NCI-H2196 (cell line): ENCODE results near the gene INIP.
A peak's percentile ranks its signal among the peaks of the same experiment; 100 is the strongest.

ENCODE experiments used
- DNase-seq: peaks from one replicate; lab custom pipeline; 2025; ENCODE audit not compliant: unreplicated experiment; lab: John Stamatoyannopoulos, UW

INIP gene, protein sequence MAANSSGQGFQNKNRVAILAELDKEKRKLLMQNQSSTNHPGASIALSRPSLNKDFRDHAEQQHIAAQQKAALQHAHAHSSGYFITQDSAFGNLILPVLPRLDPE

DNA sequence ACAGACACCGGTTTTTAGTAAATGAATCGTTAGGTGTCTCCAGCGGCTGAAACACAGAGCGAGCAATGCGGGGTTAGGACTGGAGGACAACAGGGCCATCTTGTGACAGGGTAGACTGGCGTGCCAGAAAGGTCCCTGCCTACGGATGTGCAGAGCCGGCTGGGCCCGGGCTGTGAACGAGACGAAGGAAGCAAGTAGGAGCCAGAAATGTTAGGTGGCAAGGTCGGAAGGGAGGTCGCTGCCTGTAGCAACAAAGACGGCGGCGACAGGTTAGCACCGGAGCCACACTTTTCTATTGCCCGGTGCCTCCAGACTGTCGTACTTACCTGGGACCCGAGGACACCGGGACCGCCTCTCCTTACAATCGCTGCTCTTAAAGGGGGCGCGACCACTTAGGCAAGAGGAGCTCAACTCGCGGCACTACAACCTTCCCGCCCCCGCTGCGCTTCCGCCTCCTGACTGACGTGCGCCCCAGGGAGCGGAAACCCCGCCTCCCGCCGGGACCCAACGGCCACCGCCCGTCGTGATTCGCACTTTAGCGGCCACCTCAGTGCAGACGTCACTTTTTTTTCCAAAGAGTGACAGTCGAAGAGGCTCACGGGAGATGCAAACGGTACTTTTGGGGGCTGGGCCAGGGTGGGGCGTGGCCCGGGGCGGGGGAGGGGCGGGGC lies at the start of gene INIP:
INIP (minus strand) TSS at position 457 of the 671 bp plus-strand sequence. CDS start 1,632 bp downstream, outside the sequence.
- peak; percentile 97 for DNase-seq

DNA sequence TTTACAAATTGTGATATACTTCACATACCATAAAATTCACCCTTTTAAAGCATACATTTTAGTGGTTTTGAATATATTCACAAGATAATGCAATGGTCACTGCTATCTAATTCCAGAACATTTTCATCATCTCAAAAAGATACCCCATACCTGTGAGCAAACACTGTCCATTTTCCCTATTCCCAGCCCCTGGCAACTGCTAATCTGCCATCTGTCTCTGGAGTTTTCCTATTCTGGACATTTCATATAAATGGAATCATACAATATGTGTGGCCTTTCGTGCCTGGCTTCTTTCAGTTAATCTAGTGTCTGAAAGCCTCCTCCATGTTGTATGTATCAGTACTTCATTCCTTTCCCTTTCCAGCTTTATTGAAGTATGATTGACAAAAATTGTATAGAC lies 47.4 kb upstream of the INIP start:
- no peak for DNase-seq

DNA sequence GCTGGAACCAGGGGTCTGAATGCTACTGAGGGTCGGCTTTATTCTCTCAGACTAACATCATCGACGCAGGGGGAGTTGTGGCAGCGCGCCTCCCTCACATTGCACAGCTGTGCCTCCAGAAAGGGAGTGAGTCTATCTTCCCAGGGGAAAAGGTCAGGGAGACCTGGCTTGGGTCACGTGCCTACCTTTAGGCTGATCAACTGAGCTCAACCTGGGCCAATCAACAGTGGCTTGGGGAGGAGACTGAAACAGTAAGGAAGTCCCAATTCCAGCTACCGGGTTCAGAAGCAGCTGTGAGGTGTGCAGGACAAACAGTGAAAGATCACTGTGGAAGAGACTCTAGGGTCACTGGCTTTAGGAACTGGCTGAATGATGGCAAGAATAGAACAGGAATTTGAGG lies 46.9 kb upstream of the INIP start:
- DNase-seq = no peak

DNA sequence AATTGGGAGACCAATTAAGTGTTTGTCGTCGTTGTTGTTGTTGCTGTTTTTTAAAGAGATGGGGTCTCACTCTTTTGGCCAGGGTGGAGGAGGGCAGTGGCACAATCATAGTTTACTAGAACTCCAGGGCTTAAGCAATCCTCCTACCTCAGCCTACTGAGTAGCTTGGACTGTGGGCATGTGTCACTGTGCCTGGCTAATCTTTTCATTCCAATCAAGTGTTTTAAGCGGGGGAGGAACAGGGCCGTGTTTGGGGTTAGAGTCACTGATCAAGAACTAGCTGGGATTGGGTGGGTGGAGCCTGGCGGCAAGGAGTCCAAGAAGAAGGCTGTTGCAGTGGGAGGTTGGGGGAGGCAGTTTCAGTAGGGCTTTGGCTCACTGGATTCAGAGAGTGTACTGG lies 46.4 kb upstream of the INIP start:
- DNase-seq = no peak

DNA sequence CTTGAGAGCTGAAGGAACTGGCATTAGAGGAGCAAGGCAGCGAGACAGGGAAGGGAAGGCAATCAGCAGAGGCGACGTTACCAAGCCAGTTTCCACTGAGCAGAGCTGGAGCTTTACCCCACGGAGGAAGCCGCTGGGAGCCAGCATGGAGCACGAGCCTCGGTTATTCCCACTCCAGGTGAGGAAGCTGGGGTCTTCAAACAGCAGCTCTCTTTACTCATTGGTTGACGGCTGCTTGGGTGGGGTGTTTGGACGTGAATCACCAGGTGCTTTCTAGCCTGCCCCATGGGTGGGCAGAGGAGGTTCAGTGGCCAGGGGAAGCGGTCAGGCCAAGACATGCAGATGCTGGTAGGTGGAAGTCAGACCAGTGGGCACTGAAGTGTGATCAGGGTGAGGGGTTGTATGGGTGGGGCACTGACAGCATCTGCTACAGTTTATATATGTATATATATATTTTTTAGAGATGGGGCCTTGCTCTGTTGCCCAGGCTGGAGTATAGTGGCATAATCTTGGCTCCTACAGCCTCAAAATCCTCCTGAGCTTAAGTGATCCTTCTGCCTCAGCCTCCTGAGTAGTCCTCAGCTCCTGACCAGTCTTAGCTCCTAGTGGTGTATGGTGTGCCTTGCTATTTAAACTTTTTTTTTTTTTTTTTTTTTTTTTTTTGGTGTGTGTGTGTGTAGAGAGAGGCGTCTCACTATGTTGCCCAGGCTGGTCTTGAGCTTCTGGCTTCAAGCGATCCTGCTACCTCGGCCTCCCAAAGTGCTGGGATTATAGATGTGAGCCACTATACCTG lies 45.0 kb upstream of the INIP start:
- DNase-seq = no peak

DNA sequence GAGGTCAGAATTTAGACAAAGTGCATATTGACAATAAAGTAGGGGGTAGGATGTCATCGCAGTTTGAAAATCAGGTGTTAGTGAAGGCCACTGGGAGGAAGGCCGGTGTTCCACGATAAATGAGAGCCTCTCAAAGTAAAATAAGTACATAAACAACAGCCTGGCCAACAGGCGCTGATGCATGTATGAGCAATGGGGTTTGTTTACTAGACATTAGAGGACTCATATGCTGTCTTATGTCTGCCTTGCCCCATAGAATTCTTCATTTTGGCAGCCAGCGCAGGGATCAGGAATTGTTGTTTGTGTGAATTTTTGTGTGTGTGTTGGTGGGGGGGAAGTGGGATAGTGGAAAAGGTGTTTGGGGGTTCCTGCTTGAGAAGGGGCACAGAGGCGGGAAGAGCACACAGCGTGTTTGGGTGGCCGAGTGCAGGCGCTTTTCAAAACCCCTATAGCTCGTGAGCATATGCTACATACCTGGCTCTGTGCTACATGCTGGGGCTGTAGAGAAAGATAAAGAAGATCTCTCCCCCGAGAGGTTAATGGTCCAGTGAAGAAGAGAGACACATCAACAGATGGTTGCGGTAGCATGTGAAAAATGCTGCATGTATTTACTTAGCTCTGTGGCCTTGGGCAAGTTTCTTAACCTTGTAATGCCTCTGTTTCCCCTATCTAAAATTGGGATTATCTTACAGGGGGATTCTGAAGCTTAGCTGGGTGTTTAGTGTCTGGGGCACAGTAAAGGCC lies 44.2 kb upstream of the INIP start:
- no peak for DNase-seq

DNA sequence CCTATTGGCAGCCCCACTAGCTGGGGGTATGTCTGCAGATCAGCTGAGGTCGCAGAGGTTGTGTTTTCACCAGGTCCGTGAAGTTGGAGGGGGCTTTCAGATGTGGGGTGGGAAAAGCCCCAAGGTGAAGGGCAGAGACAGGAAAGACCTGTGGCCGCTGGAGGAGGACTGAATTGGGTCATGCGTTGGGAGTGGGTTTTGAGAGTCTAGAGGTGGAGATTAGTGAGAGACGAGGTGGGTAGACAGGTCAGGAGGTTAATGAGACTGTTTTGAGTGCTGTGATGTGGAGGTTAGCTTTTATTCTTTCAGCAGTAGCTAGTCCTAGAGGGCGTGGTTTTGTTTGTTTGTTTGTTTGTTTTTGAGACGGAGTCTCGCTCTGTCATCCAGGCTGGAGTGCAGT lies 42.9 kb upstream of the INIP start:
- no peak for DNase-seq

DNA sequence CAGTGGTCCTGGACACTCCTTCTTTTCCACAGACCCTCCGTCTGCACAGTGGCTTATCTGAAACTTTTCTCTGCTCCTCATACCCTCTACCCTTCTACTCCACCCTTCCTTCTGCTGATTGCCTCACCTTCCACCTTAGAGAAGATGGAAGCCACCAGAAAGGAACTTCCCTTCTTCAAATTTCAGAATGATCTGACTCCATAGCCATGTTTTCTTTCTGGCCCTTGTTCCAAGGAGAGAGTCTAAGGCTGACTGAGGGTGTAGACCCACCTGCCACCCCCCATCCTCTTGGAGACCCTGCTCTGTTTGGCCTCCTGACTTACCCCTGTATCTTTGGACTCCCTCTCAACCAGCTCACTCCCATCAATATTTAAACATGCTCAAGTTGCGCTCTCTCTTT lies 40.0 kb upstream of the INIP start:
- DNase-seq = no peak

DNA sequence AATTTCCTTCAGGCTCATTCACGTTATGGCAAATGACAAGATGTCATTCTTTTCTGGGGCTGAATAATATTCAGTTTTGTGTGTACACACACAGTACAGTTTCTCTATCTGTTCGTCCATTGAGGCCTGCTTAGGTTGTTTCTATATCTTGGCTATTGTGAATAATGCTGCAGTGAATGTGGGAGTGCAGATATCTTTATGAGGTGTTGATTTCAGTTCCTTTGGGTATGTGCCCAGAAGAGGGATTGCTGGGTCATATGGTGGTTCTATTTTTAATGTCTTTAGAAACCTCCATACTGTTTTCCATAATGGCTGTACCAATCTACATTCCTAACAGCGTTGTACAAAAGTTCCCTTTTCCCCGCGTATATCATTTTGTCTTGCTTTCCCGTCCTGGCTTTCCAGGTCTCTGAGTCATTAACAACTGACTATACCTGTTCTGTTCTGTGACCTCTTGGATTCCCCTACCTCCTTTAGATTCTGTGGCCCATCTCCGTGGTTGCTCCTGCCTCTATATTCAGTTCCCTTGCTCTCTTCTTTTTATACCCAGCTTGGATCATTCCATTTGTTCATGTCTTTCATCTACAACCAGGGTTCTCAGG lies 39.5 kb upstream of the INIP start:
- no peak for DNase-seq

DNA sequence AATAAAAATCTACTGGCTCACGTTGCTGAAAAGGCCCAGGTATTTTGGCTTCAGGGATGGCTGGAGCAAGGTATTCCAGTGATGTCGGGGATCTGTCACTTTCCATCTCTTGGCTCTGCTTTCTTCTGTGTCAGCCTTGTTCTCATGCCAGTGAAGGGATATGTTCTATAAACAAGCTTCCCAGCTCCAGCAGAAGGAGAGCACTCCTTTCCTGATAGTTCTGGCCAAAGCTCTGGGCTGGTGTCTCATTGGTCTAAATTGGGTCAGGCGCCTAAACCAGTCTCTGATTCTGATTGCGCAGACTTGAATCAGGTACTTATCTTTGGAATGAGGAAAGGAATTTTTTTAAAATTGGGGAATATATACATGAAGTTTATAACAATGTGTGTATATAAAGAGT lies 37.8 kb upstream of the INIP start:
- DNase-seq = no peak

DNA sequence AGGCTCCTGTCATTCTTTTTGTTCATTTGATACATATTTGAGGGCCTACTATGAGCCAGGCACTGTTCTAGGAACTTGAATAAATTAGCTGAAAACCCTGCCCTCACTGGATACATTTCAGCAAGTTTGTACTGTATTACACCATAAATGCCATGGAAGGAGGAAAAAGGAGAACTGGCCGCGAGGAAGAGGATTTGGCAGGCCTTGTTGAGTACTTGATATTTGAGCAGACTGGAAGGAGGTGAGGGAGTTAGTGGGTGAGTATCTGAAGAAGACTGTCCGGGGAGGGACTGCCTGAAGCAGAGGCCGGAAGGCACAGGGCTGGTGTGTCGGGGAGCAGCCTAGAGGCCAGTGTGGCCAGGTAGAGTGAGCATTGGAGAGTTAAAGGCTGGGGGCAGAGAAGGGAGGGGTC lies 37.1 kb upstream of the INIP start:
- no peak for DNase-seq

DNA sequence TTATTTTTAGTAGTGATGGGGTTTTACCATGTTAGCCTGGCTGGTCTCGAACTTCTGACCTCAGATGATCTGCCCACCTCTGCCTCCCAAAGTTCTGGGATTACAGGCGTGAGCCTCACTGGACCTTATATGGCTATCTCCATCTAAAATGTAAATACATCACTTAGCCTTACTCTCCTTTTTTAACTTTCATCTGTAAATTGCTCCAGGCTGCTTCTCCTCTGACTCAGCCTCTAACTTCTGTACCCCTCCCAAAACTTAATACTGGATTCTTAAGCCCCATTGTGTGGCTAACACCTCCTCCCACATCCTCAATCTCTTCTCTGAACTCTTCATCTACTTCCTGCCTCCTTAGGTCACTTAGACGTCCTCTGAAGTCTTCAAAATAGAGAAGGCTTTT lies 36.7 kb upstream of the INIP start:
- no peak for DNase-seq

DNA sequence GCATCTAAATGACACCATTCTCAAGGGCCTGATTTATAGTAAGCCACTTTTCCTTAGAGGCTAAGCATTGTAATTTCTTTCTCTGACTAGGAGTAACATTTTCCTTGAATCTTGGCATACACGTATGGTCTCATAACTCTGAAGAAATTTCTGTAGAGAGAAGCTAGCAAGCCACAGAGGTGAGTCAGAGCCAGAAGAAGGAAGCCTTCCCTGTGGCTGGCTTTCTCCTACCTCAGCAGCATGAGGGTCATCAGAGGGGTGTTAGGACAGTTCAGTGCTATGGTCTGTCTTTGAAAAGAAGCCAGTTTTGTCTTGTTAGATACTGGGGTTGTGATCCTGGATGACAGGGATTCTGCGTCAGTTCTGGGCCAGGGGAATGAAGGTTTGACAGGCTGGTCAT lies 35.8 kb upstream of the INIP start:
- no peak for DNase-seq

DNA sequence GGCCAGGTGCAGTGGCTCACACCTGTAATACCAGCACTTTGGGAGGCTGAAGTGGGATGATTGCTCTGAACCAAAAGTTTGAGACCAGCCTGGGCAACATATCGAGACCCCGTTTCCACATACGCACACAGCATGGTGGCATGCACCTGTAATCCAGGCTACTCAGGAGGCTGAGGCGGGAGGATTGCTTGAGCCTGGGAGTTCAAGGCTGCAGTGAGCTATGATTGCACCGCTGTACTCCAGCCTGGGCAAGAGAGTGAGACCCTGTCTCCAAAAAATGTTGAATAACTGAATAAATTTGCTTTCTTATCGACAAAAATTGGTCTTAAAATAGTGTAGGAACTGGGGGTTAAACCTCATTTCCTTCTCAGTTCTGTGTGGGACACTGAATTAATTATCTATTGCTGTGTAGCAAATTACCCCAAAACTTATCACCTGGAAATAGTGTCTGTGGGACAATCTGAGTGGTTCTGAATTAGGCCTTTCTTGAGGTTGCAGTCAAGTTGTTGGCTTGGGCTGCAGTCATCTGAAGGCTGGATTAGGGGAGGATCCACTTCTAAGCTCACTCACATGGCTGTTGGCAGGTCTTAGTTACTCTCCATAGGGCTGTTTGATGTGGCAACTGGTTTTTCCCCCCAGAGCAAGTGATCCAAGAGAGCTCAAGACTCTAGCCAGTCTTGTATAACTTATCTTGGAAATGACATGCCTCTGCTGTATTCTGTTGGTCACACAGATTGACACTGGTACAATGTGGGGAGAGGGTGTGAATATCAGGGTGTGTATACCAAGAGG lies 34.6 kb upstream of the INIP start:
- no peak for DNase-seq

DNA sequence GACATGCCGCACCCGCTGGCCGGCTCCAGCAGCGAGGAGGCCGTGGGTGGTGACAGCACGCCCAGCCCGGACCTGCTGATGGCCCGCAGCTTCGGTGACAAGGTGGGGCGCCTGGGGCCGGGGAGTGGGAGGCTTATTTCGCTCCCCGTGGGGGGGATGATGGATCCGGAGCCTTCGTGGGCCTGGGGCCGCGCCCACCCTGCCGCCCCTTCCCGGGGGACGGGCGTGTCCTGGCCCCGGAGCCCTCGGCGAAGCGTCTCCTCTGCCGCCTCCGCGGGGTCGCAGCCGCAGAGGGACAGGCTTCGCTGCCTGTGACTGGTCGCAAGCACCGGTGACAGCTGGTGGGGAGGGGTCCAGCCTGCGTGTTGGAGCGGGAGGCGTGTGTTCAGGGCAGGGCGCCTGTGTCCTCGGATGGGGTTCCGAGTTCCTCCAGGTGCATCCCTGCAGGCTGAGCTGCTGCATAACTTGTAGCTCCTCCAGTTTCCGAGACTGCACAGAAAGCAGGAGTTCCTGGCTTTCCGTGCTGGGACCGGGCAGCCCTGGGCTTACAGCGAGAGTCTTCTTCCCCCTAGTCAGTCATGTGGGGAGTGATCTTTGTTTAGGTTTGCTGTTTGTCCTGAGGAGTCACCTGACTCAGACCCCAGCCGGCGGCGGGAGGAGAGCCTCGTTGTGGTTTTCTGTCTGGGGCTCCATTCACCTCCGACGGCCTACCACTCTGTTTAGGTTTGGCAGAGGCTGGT lies 33.3 kb upstream of the INIP start:
- peak; percentile 32 for DNase-seq

DNA sequence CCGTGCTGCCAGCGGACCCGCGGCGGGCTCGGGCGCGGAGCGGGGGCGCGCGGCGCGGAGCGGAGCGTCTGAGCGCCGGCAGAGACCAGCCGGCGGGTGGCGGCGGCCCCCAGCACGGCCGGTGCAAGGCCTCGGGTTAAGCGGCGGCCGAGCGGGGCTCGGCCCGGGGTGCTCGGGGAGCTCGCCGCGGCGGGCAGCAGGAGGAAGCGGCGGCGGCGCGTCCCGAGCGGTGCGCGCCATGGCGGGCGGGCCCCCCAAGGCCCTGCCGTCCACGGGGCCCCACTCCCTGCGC lies 32.8 kb upstream of the INIP start:
- DNase-seq = no peak

DNA sequence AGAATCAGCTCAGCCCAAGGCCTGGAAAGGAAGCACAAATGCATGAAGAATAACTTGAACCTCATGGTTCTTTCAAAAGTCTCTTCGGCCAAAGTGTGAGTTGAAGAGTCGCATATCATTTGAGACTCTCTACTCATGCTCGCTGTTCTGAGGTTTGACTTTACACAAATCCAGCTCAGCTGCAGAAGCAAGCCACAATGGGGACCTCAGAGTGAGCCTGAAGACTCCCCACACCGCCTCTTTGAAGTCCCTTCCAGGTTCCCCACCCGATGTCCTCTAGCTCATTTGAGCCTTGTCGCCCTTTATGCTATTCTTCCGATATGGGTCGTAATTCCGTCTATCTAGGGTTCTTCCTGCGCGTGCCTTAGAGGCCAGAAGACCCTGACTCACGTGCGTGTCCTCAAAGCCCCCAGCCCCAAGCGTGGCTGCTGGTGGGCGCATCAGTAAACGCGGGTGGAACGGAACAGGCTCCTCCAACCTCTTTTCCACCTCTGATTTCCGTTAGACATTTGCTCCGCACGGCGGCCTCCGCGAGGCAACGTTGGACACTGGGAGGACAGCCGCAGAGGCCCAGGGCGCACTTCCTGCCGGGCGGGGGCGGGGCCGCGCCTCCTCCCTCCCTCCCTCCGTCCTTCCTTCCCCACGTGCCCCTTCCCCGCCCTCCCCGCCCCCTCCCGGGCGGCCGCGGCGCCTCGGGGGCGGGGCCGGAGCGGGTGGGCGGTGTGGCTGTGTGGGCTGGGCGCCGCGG lies 32.3 kb upstream of the INIP start, which contains the start of gene SNX30:
SNX30 (plus strand) TSS at position 745 of the 748 bp plus-strand sequence. CDS start 242 bp downstream, outside the sequence.
- peak; percentile 88 for DNase-seq

DNA sequence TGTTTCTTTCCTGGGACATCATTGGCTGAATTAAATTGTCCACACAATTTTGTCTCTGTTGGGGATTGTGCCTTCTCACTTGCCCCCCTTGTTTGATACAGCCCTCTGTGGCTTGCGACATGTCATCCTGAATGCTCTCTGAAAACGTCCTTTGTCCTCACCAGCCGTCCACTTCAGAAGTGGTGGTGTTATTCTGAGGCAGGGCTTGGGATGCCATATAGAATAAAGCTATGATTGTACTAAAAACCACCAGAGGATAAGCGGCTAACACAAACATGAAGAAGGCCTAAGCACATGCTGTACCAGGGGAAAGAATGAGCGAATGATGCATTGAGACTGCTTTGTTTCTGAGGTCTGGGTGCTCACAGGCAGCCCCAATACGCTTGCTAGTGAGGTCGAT lies 29.2 kb upstream of the INIP start:
- DNase-seq = no peak

DNA sequence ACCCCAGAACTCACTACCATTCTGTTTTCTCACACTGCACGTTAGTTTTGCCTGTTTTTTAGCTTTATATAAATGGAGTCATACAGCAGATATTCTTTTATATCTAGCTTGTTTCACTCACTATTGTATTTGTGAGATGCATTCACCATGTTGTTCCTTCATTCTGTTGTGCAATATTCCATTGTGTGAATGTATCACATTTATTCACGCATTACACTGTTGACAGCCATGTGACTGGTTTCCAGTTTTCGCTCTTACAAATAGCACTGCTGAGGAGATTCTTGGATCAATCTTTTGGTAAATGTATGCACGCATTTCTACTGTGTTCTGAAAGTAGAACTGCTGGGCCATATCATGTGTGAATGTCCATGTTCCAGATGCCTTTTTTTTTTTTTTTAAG lies 26.3 kb upstream of the INIP start:
- DNase-seq = no peak
